Measurements from ENCODE around the gene OR14I1. TPM values are rescaled to one million over a fixed set of nuclear protein-coding genes. Genes with fewer than 3 reads are reported as not detected.
"Not testable (repeated sequence)": the region's sequence is repeated elsewhere in the genome, so short reads cannot be mapped to it uniquely, and the experiment has no call there.

The OR14I1 gene
- total RNA-seq, 1 donor: not detected

DNA sequence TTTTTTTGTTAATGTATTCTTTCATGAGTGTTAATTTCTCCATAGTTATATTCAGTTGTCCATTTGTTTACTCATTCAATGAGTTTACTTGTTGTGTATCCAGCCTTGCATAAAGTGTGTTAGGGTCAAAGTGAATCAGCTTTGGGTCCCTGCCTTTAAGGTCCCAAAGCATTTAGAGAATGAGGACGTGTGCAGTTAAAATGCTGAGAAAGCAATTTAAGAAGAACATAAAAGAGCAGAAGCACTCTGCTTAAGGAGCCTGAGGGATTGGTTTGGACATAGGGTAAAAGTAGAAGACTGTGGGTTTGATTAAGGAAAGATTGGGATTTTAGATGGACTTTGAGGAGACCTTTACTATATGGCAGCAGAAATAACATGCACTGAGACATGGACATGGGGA is 3.5 kb downstream of the OR14I1 start:
- H3K27me3 ChIP-seq (ENCODE audit: insufficient read depth, low read length): no peaks in the 10 kb centered on the region
- no peaks in the 10 kb centered on the region for H3K9me3 ChIP-seq (ENCODE audit: low read depth, low read length)
- no peak overlapping the region for H3K4me3 ChIP-seq (ENCODE audit: low read length)
- no peaks in the 10 kb centered on the region for H3K4me1 ChIP-seq (ENCODE audit: insufficient read depth, low read length)

DNA sequence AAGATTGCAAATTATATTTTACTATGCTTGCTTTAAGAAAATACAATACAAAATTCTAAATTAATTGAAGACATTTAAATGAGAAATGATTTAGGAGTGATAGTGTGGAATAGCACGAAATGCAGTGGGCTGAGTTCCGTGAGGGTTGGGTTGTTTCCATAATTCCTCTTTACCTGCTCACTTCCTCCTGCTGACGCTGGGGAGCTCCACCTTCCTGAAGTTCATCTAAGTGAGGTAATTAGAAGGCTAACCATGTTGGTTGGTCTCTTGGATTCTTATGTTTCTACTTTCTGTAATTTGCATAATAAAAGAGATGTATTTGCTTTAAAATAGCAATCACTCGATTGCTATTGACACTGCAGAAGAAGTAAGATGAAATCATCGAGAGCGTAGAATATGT is 4.7 kb downstream of the OR14I1 start:
- H3K9me3 ChIP-seq (ENCODE audit: low read depth, low read length): no peaks in the 10 kb centered on the region
- no peak overlapping the region for H3K4me3 ChIP-seq (ENCODE audit: low read length)
- H3K4me1 ChIP-seq (ENCODE audit: insufficient read depth, low read length): no peaks in the 10 kb centered on the region
- no peaks in the 10 kb centered on the region for H3K27me3 ChIP-seq (ENCODE audit: insufficient read depth, low read length)

GRCh38 chr1:248696774-248697173 is 5.8 kb downstream of the OR14I1 start:
- no peaks in the 10 kb centered on the region for H3K4me1 ChIP-seq (ENCODE audit: insufficient read depth, low read length)
- H3K9me3 ChIP-seq (ENCODE audit: low read depth, low read length): no peaks in the 10 kb centered on the region
- H3K4me3 ChIP-seq (ENCODE audit: low read length): no peak overlapping the region
- H3K27me3 ChIP-seq (ENCODE audit: insufficient read depth, low read length): no peaks in the 10 kb centered on the region

GRCh38 chr1:248696261-248696660 is 6.3 kb downstream of the OR14I1 start:
- Histone ChIP-seq H3K4me1 (ENCODE audit: insufficient read depth, low read length) (no peaks in the 10 kb centered on the region), H3K27me3 (ENCODE audit: insufficient read depth, low read length) (no peaks in the 10 kb centered on the region), H3K4me3 (ENCODE audit: low read length) (no peak overlapping the region), H3K9me3 (ENCODE audit: low read depth, low read length) (no peaks in the 10 kb centered on the region)

GRCh38 chr1:248695451-248696132 is 7.0 kb downstream of the OR14I1 start:
- Histone ChIP-seq H3K4me1 (ENCODE audit: insufficient read depth, low read length) (no peaks in the 10 kb centered on the region), H3K4me3 (ENCODE audit: low read length) (no peak overlapping the region), H3K27me3 (ENCODE audit: insufficient read depth, low read length) (no peaks in the 10 kb centered on the region), H3K9me3 (ENCODE audit: low read depth, low read length) (no peaks in the 10 kb centered on the region)

DNA sequence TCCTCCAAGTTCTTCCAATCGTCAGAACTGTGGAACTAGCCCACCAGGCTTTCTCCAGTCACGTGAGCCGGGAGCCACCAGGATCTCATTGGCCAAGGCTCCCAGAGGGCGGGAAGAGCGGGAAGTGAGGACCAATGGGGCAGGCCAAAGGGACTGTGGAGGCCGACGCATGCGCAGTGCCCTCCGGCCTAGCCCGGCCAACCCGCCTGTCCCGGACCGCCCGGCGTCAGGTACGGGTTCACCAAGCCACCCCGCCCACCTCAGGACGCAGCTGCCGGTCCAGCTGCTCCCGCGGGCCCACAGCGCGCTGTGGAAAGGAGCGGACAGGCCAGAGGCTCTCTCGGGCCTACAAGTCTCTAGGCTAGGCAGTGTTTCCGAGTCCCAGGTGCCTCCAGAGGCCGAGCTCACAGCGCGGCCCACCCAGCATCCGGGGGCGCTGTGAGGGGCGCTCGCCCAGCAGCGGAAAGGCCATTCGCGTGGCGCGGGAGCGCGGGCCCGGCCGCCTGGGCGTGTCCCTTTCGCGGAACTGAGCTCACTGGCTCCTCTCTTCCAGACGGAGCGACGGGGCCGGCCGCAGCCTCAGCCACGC is 10.9 kb downstream of the OR14I1 start:
- H3K4me1 ChIP-seq (ENCODE audit: insufficient read depth, low read length): no peaks in the 10 kb centered on the region
- H3K4me3 ChIP-seq (ENCODE audit: low read length): no peak overlapping the region
- no peaks in the 10 kb centered on the region for H3K27me3 ChIP-seq (ENCODE audit: insufficient read depth, low read length)

DNA sequence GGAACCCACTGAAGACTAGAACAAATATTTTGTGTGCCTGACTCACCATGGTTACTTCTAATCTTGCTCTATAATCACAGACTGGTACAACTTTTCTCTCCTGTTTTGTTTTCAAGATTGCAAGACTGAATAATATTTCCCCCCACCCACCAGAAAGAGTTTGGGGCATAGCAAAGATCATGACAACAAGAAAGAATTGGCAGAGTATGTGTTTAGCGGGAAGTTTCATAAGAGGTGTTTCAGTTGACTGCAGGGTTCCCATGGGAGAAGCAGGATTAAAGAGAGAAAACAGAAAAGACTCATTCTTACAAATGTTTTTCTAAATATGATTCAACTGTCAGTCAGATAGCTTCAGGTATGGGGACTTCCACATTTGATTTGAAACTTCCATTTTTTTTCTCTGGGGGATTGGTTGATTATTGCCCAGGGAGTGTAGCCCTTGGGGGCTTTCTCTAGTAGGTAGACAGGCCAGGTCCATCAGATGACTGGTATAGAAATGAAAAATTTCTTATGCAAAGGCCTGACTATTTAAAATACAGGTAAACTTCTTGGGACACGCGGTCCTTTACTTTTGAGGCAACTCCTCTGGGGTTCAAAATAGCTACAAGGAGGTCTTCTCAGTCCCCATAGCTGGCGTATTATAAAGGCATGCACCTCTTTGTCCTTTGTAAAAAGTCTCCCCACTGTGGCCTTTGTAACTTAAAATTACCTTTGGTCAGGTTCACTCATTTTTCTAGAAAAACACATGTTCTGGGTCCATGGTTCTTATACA is 13.9 kb downstream of the OR14I1 start:
- H3K4me1 ChIP-seq (ENCODE audit: insufficient read depth, low read length): no peaks in the 10 kb centered on the region
- H3K27me3 ChIP-seq (ENCODE audit: insufficient read depth, low read length): no peaks in the 10 kb centered on the region
- H3K9me3 ChIP-seq (ENCODE audit: low read depth, low read length): no peaks in the 10 kb centered on the region
- H3K4me3 ChIP-seq (ENCODE audit: low read length): no peak overlapping the region

More for the DNA sequence above, 10.9 kb downstream of the OR14I1 start:
- no peaks in the 10 kb centered on the region for H3K9me3 ChIP-seq (ENCODE audit: low read depth, low read length)

DNA sequence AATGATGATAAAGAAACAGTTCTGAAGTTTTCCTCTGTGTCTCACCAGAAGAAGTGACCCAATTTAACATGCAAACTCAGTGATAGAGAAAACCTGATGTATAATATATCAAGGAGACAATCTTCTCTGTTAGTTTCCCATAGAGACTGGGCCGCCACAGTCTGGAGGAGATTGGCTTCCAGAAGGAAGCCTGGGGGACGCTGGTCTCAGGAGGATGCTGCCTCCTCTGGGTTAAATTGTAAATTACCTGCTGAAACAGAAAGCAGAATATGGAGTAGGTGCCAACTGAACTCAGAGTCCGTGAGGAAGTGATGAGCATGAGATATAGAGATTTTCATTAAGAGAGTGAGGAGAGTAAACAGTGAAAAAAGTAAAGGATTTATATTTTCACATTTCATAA is 15.8 kb downstream of the OR14I1 start:
- H3K9me3 ChIP-seq (ENCODE audit: low read depth, low read length): no peaks in the 10 kb centered on the region
- H3K4me3 ChIP-seq (ENCODE audit: low read length): no peak overlapping the region
- no peaks in the 10 kb centered on the region for H3K27me3 ChIP-seq (ENCODE audit: insufficient read depth, low read length)
- H3K4me1 ChIP-seq (ENCODE audit: insufficient read depth, low read length): no peaks in the 10 kb centered on the region

DNA sequence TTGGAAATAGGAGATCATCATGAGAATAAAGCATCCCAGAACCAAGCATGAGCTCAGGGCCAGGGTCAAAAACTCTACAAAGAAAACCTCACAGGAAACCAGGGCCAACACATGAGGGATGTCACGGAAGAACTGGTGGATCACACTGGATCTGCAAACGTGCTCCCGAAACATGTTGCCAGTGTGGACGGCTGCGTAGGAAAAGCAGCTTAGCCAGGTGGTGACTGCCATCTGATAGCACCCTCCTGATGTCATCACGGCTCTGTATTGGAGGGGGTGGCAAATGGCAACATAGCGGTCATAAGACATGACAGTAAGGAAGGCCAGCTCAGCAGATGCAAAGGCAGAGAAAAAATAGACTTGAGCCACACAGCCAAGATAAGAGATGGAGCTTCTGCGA is 20.9 kb downstream of the OR14I1 start:
- Histone ChIP-seq H3K27me3 (ENCODE audit: insufficient read depth, low read length) (no peaks in the 10 kb centered on the region), H3K4me3 (ENCODE audit: low read length) (no peak overlapping the region), H3K9me3 (ENCODE audit: low read depth, low read length) (no peaks in the 10 kb centered on the region)

DNA sequence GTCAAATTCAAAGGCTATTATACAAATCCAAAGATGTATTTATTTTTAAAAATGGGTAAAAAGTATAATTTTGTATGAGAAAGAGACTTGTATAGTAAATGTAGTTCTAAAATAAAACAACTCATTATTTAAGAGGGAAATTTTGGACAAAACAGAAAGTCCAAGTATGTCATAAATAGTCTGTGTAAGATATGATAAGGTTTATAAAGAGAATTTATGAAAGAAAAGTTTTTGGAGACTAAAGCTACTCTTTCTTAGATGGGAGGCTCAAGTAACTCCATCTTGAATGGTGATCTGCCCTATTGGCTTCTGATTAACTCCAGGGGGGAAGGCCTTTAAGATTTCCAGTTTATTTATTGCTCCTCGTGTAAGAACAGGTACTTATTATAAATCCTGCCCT is 32.6 kb downstream of the OR14I1 start:
- Histone ChIP-seq H3K4me1 (ENCODE audit: insufficient read depth, low read length) (no peaks in the 10 kb centered on the region), H3K9me3 (ENCODE audit: low read depth, low read length) (peaks cover 10% of the 10 kb centered on the region), H3K4me3 (ENCODE audit: low read length) (no peak overlapping the region), H3K27me3 (ENCODE audit: insufficient read depth, low read length) (no peaks in the 10 kb centered on the region)

More for the DNA sequence above, 20.9 kb downstream of the OR14I1 start:
- H3K4me1 ChIP-seq (ENCODE audit: insufficient read depth, low read length): no peaks in the 10 kb centered on the region

DNA sequence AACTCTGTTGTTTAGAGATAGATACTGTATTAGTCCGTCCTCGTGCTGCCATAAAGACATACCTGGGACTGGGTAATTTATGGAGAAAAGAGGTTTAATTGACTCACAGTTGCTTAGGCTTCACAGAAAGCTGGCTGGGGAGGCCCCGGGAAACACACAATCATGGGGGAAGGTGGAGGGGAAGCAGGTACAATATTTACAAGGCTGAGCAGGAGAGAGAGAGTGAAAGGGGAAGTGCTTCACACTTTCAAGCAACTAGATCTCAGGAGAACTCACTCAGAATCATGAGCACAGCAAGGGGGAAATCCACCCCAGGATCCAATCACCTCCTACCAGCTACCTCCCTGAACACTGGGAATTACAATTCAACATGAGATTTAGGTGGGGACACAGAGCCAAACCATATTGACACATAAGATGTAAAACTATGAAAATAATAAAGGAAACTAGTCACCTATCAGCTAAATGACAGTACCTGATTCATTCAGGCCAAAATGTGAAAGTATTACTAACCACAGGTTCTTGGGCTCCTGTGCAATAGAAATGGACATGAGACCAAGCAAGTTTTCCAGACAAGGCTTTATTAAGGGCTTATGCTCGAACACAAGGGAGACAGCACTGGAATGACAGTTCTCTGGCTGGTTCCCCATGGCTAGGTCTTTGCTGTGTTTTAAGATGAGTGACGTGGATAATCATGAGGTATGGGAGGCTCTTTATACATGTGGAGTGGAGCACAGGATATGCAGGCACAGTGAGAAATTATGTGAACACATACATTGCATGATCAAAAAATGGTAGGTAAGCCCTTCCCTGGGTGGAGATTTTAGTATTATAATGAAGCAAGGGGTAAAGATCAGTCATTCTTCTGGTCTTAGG is 38.9 kb downstream of the OR14I1 start:
- H3K27me3 ChIP-seq (ENCODE audit: insufficient read depth, low read length); H3K9me3 ChIP-seq (ENCODE audit: low read depth, low read length): not testable (repeated sequence)

DNA sequence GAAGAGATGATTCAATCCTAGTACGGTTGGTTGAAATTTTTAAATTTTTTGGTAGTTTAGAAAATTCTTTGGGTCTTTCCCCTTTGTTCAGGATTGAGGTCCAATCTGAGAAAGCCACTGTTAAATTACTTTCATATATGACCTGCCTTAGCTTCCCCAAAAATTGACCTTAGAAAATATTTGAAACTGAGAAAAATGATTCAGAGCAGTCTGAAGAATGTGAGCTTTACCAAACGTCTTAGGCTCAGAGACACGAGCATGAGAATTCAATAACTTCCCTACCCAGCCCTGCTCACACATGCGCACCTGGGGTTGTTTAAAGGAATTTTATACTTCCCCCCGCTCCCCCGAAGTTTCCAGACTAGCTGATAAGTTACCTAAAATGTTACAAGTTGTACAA is 45.8 kb downstream of the OR14I1 start:
- H3K27me3 ChIP-seq (ENCODE audit: insufficient read depth, low read length); H3K4me1 ChIP-seq (ENCODE audit: insufficient read depth, low read length); H3K4me3 ChIP-seq (ENCODE audit: low read length); H3K9me3 ChIP-seq (ENCODE audit: low read depth, low read length): not testable (repeated sequence)

More for the DNA sequence above, 38.9 kb downstream of the OR14I1 start:
- not testable (repeated sequence) for H3K4me1 ChIP-seq (ENCODE audit: insufficient read depth, low read length); H3K4me3 ChIP-seq (ENCODE audit: low read length)

- not testable (repeated sequence) for H3K9me3 ChIP-seq (ENCODE audit: low read depth, low read length); H3K4me1 ChIP-seq (ENCODE audit: insufficient read depth, low read length); H3K4me3 ChIP-seq (ENCODE audit: low read length); H3K27me3 ChIP-seq (ENCODE audit: insufficient read depth, low read length)
These were observed 47.2 kb downstream of the OR14I1 start, which contains the start of gene OR2T27 for GRCh38 chr1:248655354-248655753. Gene OR2T27, minus strand, starts transcription at chr1:248655528. Its CDS starts 4,644 bp downstream, at chr1:248650884.

Data from mononuclear cell (primary cell).